Sigmoid colon (tissue), 4 donors: ENCODE measurements around the gene QKI.

Experiments
- EP300 ChIP-seq, 4 donors: sonication (generic); formaldehyde crosslinking; IDR thresholded peaks; one replicate each; pipeline ENCODE4 v1.6.1; 2017; ENCODE audit warnings: antibody characterized with exemption in 4 of 4
- POLR2A ChIP-seq, 2 donors: fragments of 450-650 bp; IDR thresholded peaks; one replicate each; pipeline ENCODE4 v1.6.1; 2016; ENCODE audit warnings: antibody characterized with exemption in 2 of 2, mild to moderate bottlenecking in 2 of 2, moderate library complexity in 2 of 2
- POLR2AphosphoS5 ChIP-seq, 4 donors: sonication (generic); formaldehyde crosslinking; IDR thresholded peaks; one replicate each; pipeline ENCODE4 v1.6.1; 2017; ENCODE audit warnings: antibody characterized with exemption in 4 of 4
- TF ChIP-seq, protein P1 (sequence below), 4 experiments: fragments of 450-650 bp in 3 of 4; fragments of 200-600 bp in 1 of 4; IDR thresholded peaks; one replicate each; pipeline ENCODE4 v1.5.1; 2016 to 2019; ENCODE audit warnings: antibody characterized with exemption in 4 of 4, mild to moderate bottlenecking in 3 of 4, moderate library complexity in 2 of 4

DNA sequence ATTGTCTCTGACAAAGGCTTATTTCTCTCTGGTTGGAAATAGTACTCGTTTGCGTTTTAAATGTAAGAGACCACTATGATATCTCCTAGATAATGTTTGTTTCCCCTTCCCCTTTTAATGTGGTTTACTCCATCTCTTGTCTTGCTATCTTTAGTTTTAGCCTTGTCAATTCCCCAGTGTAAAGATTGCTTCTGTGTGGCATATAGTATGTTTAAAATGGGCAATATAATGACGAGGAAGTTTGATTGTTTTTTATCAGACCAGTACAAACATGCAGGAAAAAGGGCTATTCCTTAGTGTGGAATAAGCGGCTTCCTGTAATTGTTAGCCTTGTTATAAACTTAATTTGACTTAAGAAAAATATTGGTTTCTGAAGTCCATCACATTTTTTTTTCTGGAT, 3.1 kb downstream of the QKI start:
- TF ChIP-seq, protein P1, sequence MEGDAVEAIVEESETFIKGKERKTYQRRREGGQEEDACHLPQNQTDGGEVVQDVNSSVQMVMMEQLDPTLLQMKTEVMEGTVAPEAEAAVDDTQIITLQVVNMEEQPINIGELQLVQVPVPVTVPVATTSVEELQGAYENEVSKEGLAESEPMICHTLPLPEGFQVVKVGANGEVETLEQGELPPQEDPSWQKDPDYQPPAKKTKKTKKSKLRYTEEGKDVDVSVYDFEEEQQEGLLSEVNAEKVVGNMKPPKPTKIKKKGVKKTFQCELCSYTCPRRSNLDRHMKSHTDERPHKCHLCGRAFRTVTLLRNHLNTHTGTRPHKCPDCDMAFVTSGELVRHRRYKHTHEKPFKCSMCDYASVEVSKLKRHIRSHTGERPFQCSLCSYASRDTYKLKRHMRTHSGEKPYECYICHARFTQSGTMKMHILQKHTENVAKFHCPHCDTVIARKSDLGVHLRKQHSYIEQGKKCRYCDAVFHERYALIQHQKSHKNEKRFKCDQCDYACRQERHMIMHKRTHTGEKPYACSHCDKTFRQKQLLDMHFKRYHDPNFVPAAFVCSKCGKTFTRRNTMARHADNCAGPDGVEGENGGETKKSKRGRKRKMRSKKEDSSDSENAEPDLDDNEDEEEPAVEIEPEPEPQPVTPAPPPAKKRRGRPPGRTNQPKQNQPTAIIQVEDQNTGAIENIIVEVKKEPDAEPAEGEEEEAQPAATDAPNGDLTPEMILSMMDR (IDR thresholded peaks at IDR 0.05): no peak
- TF ChIP-seq POLR2A (IDR thresholded peaks at IDR 0.05) (no peak), POLR2AphosphoS5 (IDR thresholded peaks at IDR 0.05) (no peak), EP300 (IDR thresholded peaks at IDR 0.05) (no peak)
